Measurements from ENCODE around the gene ALDH1L2. TPM values are rescaled to one million over a fixed set of nuclear protein-coding genes. Genes with fewer than 3 reads are reported as not detected.

Gene ALDH1L2
- total RNA-seq, 1 donor from 2014 or later, result 1.4 TPM

DNA sequence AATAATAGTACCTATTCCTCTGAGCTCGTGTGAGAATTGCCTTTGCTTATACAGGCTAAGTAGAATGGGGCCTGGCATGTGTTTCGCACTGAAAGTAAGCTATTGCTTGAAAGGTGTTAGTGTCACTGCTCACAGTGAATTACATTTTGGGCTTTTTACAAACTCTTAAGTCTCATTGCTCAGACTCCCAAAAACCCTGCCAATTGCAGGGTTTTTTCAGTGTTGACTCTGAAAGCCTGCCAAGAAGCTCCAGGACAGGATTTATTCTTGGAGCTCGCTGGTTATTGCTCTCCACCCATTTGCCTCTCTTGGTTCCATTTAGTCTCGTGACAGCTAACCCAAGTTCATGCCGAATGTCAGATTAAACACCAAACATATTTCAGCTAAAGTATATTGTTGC, 58.4 kb downstream of the ALDH1L2 start:
- no peak overlapping the region for H3K27ac Mint-ChIP-seq (ENCODE audit: unreplicated experiment)
- no peaks in the 10 kb centered on the region for H3K9me3 Mint-ChIP-seq (ENCODE audit: unreplicated experiment)
- H3K36me3 Mint-ChIP-seq (ENCODE audit: low read depth, unreplicated experiment), result no peaks in the 10 kb centered on the region
- peaks cover 2% of the 10 kb centered on the region for H3K4me1 Mint-ChIP-seq (ENCODE audit: unreplicated experiment)
- H3K4me3 Mint-ChIP-seq (ENCODE audit: unreplicated experiment), result no peak overlapping the region
- no peaks in the 10 kb centered on the region for H3K27me3 Mint-ChIP-seq (ENCODE audit: unreplicated experiment)
- no peak for DNase-seq (ENCODE audit: low spot score)
- TF ChIP-seq, protein P1, sequence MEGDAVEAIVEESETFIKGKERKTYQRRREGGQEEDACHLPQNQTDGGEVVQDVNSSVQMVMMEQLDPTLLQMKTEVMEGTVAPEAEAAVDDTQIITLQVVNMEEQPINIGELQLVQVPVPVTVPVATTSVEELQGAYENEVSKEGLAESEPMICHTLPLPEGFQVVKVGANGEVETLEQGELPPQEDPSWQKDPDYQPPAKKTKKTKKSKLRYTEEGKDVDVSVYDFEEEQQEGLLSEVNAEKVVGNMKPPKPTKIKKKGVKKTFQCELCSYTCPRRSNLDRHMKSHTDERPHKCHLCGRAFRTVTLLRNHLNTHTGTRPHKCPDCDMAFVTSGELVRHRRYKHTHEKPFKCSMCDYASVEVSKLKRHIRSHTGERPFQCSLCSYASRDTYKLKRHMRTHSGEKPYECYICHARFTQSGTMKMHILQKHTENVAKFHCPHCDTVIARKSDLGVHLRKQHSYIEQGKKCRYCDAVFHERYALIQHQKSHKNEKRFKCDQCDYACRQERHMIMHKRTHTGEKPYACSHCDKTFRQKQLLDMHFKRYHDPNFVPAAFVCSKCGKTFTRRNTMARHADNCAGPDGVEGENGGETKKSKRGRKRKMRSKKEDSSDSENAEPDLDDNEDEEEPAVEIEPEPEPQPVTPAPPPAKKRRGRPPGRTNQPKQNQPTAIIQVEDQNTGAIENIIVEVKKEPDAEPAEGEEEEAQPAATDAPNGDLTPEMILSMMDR (IDR thresholded peaks at IDR 0.05; ENCODE audit: unreplicated experiment), result no peak

DNA sequence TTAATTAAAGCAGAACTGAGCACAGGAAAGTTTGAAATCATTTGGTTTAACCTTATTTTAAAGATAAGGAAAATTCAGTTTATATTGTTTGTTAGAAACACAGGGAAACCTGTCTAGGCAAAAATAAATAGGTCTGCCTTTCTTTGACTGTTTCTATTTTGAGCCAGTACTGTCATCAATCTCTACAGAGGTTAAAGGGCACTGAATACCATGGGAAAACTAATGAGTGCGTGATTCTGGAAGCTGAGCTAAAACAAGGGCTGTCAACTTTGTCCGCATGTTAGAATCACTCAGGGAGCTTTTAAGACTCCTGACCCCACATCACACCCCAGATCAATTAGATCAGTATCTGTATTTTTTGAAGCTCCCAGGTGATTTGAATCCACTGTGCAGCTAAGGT, 59.3 kb downstream of the ALDH1L2 start:
- Mint-ChIP-seq H3K36me3 (ENCODE audit: low read depth, unreplicated experiment) (no peaks in the 10 kb centered on the region), H3K27me3 (ENCODE audit: unreplicated experiment) (no peaks in the 10 kb centered on the region), H3K27ac (ENCODE audit: unreplicated experiment) (no peak overlapping the region), H3K9me3 (ENCODE audit: unreplicated experiment) (no peaks in the 10 kb centered on the region), H3K4me3 (ENCODE audit: unreplicated experiment) (no peak overlapping the region), H3K4me1 (ENCODE audit: unreplicated experiment) (peaks cover 4% of the 10 kb centered on the region)
- DNase-seq (ENCODE audit: low spot score), result no peak
- TF ChIP-seq, protein P1 (IDR thresholded peaks at IDR 0.05; ENCODE audit: unreplicated experiment), result no peak

DNA sequence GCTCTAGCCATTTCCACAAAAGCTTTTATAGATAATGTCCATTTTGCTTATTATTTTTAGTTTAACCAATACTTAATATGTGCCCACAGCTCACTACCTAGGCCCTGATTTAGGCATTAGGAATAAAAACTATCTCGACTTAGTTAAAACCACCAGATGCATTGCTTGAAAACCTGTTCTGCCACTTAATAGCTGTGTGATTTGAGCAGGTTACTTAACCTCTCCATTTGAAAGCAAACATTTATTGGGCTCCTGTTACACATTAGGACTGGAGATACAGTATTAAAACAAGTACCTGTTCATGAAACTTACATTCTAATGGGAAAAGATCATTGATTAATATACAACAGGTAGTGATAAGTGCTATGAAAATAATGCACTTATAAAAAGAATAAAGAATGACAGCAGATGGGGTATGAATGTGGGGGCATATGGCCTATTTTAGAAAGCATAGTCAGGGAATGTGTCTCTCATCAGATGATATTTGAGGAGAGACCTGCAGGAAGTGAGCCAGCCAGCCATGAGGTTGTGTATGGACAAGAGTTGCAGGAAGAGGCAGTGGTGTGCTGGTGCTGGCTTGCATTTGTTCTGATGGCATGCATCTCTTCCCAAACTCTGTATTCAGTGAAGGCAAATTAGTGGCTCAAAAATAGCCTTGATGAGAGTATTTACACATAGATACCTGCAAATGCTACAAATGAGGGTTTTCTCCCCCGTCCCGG, 63.9 kb downstream of the ALDH1L2 start:
- TF ChIP-seq, protein P1 (IDR thresholded peaks at IDR 0.05; ENCODE audit: unreplicated experiment), result no peak
- Mint-ChIP-seq H3K4me1 (ENCODE audit: unreplicated experiment) (peaks cover 4% of the 10 kb centered on the region), H3K27ac (ENCODE audit: unreplicated experiment) (no peak overlapping the region), H3K4me3 (ENCODE audit: unreplicated experiment) (no peak overlapping the region), H3K36me3 (ENCODE audit: low read depth, unreplicated experiment) (no peaks in the 10 kb centered on the region), H3K9me3 (ENCODE audit: unreplicated experiment) (no peaks in the 10 kb centered on the region), H3K27me3 (ENCODE audit: unreplicated experiment) (no peaks in the 10 kb centered on the region)
- no peak for DNase-seq (ENCODE audit: low spot score)

- Mint-ChIP-seq H3K36me3 (ENCODE audit: low read depth, unreplicated experiment) (no peaks in the 10 kb centered on the region), H3K4me3 (ENCODE audit: unreplicated experiment) (no peak overlapping the region), H3K4me1 (ENCODE audit: unreplicated experiment) (peaks cover 4% of the 10 kb centered on the region), H3K9me3 (ENCODE audit: unreplicated experiment) (no peaks in the 10 kb centered on the region), H3K27me3 (ENCODE audit: unreplicated experiment) (no peaks in the 10 kb centered on the region), H3K27ac (ENCODE audit: unreplicated experiment) (no peak overlapping the region)
- TF ChIP-seq, protein P1 (IDR thresholded peaks at IDR 0.05; ENCODE audit: unreplicated experiment), result no peak
- no peak for DNase-seq (ENCODE audit: low spot score)
Observed at GRCh38 chr12:105018776-105019175, 65.5 kb downstream of the ALDH1L2 start.

DNA sequence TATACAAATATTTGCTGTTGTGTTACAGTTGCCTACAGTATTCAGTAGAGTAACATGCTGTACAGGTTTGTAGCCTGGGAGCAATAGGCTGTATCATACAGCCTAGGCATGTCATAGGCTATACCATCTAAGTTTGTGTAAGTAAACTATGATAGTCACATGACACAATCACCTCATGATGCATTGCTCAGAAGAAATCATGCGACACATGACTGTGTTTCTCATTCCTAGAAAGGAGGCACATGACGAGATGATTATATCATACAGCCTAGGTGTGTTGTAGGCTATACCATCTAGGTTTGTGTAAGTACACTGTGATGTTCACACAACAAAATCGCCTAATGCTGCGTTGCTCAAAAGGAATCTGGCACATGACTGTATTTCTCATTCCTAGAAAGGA, 66.2 kb downstream of the ALDH1L2 start:
- no peaks in the 10 kb centered on the region for H3K27me3 Mint-ChIP-seq (ENCODE audit: unreplicated experiment)
- DNase-seq (ENCODE audit: low spot score), result no peak
- H3K9me3 Mint-ChIP-seq (ENCODE audit: unreplicated experiment), result no peaks in the 10 kb centered on the region
- no peak overlapping the region for H3K4me3 Mint-ChIP-seq (ENCODE audit: unreplicated experiment)
- peaks cover 4% of the 10 kb centered on the region for H3K4me1 Mint-ChIP-seq (ENCODE audit: unreplicated experiment)
- no peaks in the 10 kb centered on the region for H3K36me3 Mint-ChIP-seq (ENCODE audit: low read depth, unreplicated experiment)
- H3K27ac Mint-ChIP-seq (ENCODE audit: unreplicated experiment), result no peak overlapping the region
- TF ChIP-seq, protein P1 (IDR thresholded peaks at IDR 0.05; ENCODE audit: unreplicated experiment), result no peak
